ENCODE data around the gene PLXNA4. TPM values are rescaled to one million over a fixed set of nuclear protein-coding genes. Genes with fewer than 3 reads are reported as not detected.

Gene PLXNA4
- total RNA-seq, 1 donor from 2014 or later, result 0.38 TPM

GRCh38 chr7:132528695-132529094 is 47.6 kb downstream of the PLXNA4 start:
- TF ChIP-seq CTCF (IDR thresholded peaks at IDR 0.05; ENCODE audit: unreplicated experiment), result no peak
- no peak for DNase-seq (ENCODE audit: low spot score, unreplicated experiment)
- Mint-ChIP-seq H3K9me3 (ENCODE audit: low read depth) (no peaks in the 10 kb centered on the region), H3K36me3 (ENCODE audit: insufficient read depth) (no peaks in the 10 kb centered on the region), H3K27ac (no peak overlapping the region), H3K4me1 (ENCODE audit: low read depth) (no peaks in the 10 kb centered on the region), H3K4me3 (ENCODE audit: low read depth) (no peak overlapping the region), H3K27me3 (peaks cover 16% of the 10 kb centered on the region)

- H3K4me1 Mint-ChIP-seq (ENCODE audit: low read depth), result no peaks in the 10 kb centered on the region
- no peaks in the 10 kb centered on the region for H3K9me3 Mint-ChIP-seq (ENCODE audit: low read depth)
- peaks cover 19% of the 10 kb centered on the region for H3K27me3 Mint-ChIP-seq
- no peak for DNase-seq (ENCODE audit: low spot score, unreplicated experiment)
- no peak overlapping the region for H3K4me3 Mint-ChIP-seq (ENCODE audit: low read depth)
- H3K36me3 Mint-ChIP-seq (ENCODE audit: insufficient read depth), result no peaks in the 10 kb centered on the region
- no peak for TF ChIP-seq CTCF (IDR thresholded peaks at IDR 0.05; ENCODE audit: unreplicated experiment)
- no peak overlapping the region for H3K27ac Mint-ChIP-seq
Measured at GRCh38 chr7:132527467-132528410, 48.5 kb downstream of the PLXNA4 start.

GRCh38 chr7:132526111-132526740 is 50.0 kb downstream of the PLXNA4 start:
- no peaks in the 10 kb centered on the region for H3K36me3 Mint-ChIP-seq (ENCODE audit: insufficient read depth)
- no peaks in the 10 kb centered on the region for H3K9me3 Mint-ChIP-seq (ENCODE audit: low read depth)
- no peak for TF ChIP-seq CTCF (IDR thresholded peaks at IDR 0.05; ENCODE audit: unreplicated experiment)
- peaks cover 21% of the 10 kb centered on the region for H3K27me3 Mint-ChIP-seq
- DNase-seq (ENCODE audit: low spot score, unreplicated experiment), result no peak
- H3K4me1 Mint-ChIP-seq (ENCODE audit: low read depth), result no peaks in the 10 kb centered on the region
- no peak overlapping the region for H3K4me3 Mint-ChIP-seq (ENCODE audit: low read depth)
- no peak overlapping the region for H3K27ac Mint-ChIP-seq

GRCh38 chr7:132521423-132521822 is 54.8 kb downstream of the PLXNA4 start:
- TF ChIP-seq CTCF (IDR thresholded peaks at IDR 0.05; ENCODE audit: unreplicated experiment), result no peak
- Mint-ChIP-seq H3K36me3 (ENCODE audit: insufficient read depth) (no peaks in the 10 kb centered on the region), H3K9me3 (ENCODE audit: low read depth) (no peaks in the 10 kb centered on the region), H3K4me1 (ENCODE audit: low read depth) (no peaks in the 10 kb centered on the region), H3K27me3 (peaks cover 15% of the 10 kb centered on the region), H3K4me3 (ENCODE audit: low read depth) (no peak overlapping the region), H3K27ac (no peak overlapping the region)
- DNase-seq (ENCODE audit: low spot score, unreplicated experiment), result no peak

GRCh38 chr7:132520591-132521280 is 55.5 kb downstream of the PLXNA4 start:
- peaks cover 15% of the 10 kb centered on the region for H3K27me3 Mint-ChIP-seq
- H3K36me3 Mint-ChIP-seq (ENCODE audit: insufficient read depth), result no peaks in the 10 kb centered on the region
- no peak overlapping the region for H3K27ac Mint-ChIP-seq
- H3K4me3 Mint-ChIP-seq (ENCODE audit: low read depth), result no peak overlapping the region
- no peaks in the 10 kb centered on the region for H3K9me3 Mint-ChIP-seq (ENCODE audit: low read depth)
- no peak for TF ChIP-seq CTCF (IDR thresholded peaks at IDR 0.05; ENCODE audit: unreplicated experiment)
- DNase-seq (ENCODE audit: low spot score, unreplicated experiment), result no peak
- no peaks in the 10 kb centered on the region for H3K4me1 Mint-ChIP-seq (ENCODE audit: low read depth)

Data from progenitor cell of endocrine pancreas (in vitro differentiated cells).